ENCODE data around the gene PDZD7.
A peak's percentile ranks its signal among the peaks of the same experiment; 100 is the strongest.

DNA sequence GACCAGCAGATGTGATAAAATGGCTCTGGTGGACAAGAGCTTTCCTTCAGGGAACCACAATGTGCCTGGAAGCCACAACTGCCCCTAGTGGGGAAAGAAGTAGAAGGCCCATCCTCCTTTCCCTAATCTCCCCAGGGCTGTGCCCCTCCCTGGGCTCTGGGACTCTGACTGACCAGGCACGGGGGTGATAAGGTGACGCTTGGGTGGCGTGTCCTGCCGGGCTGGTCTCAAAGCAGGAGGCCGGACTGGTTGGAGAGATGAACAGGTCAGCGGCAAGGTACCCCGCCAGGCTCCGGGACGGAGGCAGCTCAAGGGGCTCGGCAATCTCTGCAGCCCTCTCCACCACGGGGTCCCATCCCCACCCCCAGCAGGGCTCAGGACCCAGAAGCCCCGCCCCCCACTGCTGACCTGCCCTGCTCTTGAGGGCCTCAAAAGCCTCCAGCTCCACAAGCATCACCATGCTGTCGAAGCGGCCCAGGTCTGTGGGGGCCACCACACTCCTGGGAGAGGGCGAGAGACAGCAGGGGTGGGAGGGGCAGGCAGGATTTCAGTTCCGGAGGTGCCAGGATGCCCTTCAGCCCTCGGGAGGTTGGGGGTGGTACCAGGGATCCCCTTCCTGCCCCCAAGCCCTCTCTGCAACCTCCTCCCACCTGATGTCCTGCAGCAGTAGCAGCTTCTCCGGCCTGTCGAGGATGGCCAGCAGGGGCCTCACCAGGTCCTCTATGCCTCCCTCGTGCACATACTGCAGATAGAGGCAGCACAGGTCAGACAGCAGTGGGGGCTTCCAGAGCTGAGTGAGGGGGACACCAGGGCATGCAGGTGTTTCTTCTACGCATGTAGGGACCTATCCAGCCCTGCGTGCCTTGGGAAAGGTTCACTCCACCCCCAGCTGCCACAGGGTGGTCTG lies 19.2 kb downstream of the PDZD7 start:
- TF ChIP-seq, protein P1, sequence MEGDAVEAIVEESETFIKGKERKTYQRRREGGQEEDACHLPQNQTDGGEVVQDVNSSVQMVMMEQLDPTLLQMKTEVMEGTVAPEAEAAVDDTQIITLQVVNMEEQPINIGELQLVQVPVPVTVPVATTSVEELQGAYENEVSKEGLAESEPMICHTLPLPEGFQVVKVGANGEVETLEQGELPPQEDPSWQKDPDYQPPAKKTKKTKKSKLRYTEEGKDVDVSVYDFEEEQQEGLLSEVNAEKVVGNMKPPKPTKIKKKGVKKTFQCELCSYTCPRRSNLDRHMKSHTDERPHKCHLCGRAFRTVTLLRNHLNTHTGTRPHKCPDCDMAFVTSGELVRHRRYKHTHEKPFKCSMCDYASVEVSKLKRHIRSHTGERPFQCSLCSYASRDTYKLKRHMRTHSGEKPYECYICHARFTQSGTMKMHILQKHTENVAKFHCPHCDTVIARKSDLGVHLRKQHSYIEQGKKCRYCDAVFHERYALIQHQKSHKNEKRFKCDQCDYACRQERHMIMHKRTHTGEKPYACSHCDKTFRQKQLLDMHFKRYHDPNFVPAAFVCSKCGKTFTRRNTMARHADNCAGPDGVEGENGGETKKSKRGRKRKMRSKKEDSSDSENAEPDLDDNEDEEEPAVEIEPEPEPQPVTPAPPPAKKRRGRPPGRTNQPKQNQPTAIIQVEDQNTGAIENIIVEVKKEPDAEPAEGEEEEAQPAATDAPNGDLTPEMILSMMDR (IDR thresholded peaks at IDR 0.05 in 2 of 3, conservative IDR thresholded peaks at IDR 0.05 in 1 of 3; ENCODE audit: borderline replicate concordance in 1 of 3, insufficient read depth in 1 of 3, low read depth in 2 of 3, low read length in 2 of 3): peak in 2 of 3 experiments; percentile 54 to 75; a peak in 4 of 6 replicates
- TF ChIP-seq, protein P2, sequence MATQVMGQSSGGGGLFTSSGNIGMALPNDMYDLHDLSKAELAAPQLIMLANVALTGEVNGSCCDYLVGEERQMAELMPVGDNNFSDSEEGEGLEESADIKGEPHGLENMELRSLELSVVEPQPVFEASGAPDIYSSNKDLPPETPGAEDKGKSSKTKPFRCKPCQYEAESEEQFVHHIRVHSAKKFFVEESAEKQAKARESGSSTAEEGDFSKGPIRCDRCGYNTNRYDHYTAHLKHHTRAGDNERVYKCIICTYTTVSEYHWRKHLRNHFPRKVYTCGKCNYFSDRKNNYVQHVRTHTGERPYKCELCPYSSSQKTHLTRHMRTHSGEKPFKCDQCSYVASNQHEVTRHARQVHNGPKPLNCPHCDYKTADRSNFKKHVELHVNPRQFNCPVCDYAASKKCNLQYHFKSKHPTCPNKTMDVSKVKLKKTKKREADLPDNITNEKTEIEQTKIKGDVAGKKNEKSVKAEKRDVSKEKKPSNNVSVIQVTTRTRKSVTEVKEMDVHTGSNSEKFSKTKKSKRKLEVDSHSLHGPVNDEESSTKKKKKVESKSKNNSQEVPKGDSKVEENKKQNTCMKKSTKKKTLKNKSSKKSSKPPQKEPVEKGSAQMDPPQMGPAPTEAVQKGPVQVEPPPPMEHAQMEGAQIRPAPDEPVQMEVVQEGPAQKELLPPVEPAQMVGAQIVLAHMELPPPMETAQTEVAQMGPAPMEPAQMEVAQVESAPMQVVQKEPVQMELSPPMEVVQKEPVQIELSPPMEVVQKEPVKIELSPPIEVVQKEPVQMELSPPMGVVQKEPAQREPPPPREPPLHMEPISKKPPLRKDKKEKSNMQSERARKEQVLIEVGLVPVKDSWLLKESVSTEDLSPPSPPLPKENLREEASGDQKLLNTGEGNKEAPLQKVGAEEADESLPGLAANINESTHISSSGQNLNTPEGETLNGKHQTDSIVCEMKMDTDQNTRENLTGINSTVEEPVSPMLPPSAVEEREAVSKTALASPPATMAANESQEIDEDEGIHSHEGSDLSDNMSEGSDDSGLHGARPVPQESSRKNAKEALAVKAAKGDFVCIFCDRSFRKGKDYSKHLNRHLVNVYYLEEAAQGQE (IDR thresholded peaks at IDR 0.05; ENCODE audit: low read depth): no peak
- TF ChIP-seq CEBPB (IDR thresholded peaks at IDR 0.05; ENCODE audit: low read depth): no peak
- TF ChIP-seq, protein P3, sequence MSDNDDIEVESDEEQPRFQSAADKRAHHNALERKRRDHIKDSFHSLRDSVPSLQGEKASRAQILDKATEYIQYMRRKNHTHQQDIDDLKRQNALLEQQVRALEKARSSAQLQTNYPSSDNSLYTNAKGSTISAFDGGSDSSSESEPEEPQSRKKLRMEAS (IDR thresholded peaks at IDR 0.05): no peak
- TF ChIP-seq POLR2AphosphoS5 (IDR thresholded peaks at IDR 0.05; ENCODE audit: low read depth, low read length): no peak
- no peak for TF ChIP-seq ELF1 (IDR thresholded peaks at IDR 0.05; ENCODE audit: borderline replicate concordance, low read depth)
- TF ChIP-seq RAD21 (IDR thresholded peaks at IDR 0.05; ENCODE audit: low read depth): no peak
